T-helper 2 cell treated with Interferon-gamma antibody and Interleukin-4, amounts not matched to agents 100 ng/mL and 5 ng/mL, for 36 hours (primary cell): Measurements from ENCODE around the gene TMEM175. TPM values are rescaled to one million over a fixed set of nuclear protein-coding genes. Genes with fewer than 3 reads are reported as not detected.

Experiments
- intact Hi-C: fragments of 100-400 bp; cut with micrococcal nuclease; formaldehyde crosslinking; loops from one replicate; pipeline ENCODE4 v1.15.1; 2023
- total RNA-seq: library from RNA; stranded (reverse); gene quantifications from 2 replicates; pipeline ENCODE4 v1.2.3, GENCODE V29; 2022

Gene TMEM175
- total RNA-seq, 1 donor from 2014 or later, result 23.6 TPM

- intact Hi-C loops, result no loop called here
Observed at GRCh38 chr4:1001561-1002130, 69.4 kb downstream of the TMEM175 start.

GRCh38 chr4:1002131-1002630 lies 69.9 kb downstream of the TMEM175 start:
- intact Hi-C loops, result no loop called here

GRCh38 chr4:1002631-1003251 lies 70.5 kb downstream of the TMEM175 start:
- intact Hi-C loops, result no loop called here

- intact Hi-C loops, result no loop called here
Observed at GRCh38 chr4:1003271-1004070, 71.2 kb downstream of the TMEM175 start.

- intact Hi-C loops, result no loop called here
Observed at GRCh38 chr4:1004071-1004418, 71.8 kb downstream of the TMEM175 start.

- intact Hi-C loops, result no loop called here
Observed at GRCh38 chr4:1004557-1005485, 72.6 kb downstream of the TMEM175 start.

GRCh38 chr4:1006856-1007255 lies 74.6 kb downstream of the TMEM175 start:
- intact Hi-C loops, result no loop called here

Other genes with a start within 250 kb of the TMEM175 start
- 0.16 and 0.43 TPM in 2 replicates for gene SLC49A3, start 243.3 kb upstream of the TMEM175 start, total RNA-seq
- gene PCGF3, start 226.6 kb upstream of the TMEM175 start, total RNA-seq, result 33.8 and 34.7 TPM in 2 replicates
- gene CPLX1, start 106.3 kb upstream of the TMEM175 start, total RNA-seq, result 0.48 and 0.86 TPM in 2 replicates
- 141 and 144 TPM in 2 replicates for gene GAK, start 144 bp upstream of the TMEM175 start, total RNA-seq
- 16.0 and 16.6 TPM in 2 replicates for gene DGKQ, start 41.1 kb downstream of the TMEM175 start, total RNA-seq
- gene IDUA, start 54.6 kb downstream of the TMEM175 start, total RNA-seq, result 35.3 and 36.0 TPM in 2 replicates
- gene SLC26A1, start 60.9 kb downstream of the TMEM175 start, total RNA-seq, result 0.43 TPM in 1 of 2 replicates, not detected in the other
- gene FGFRL1, start 79.2 kb downstream of the TMEM175 start, total RNA-seq, result 15.1 and 16.1 TPM in 2 replicates
- gene RNF212, start 181.1 kb downstream of the TMEM175 start, total RNA-seq, result 0.68 and 1.2 TPM in 2 replicates
- gene SPON2, start 240.1 kb downstream of the TMEM175 start, total RNA-seq, result 25.9 and 32.4 TPM in 2 replicates